Inflammatory macrophage treated with lipopolysaccharide for 4 hours (primary cell): Measurements from ENCODE around the gene STAC.

Experiments used
- DNase-seq: peaks from one replicate; pipeline ENCODE4 v3.0.0-alpha.2; 2020

STAC gene

DNA sequence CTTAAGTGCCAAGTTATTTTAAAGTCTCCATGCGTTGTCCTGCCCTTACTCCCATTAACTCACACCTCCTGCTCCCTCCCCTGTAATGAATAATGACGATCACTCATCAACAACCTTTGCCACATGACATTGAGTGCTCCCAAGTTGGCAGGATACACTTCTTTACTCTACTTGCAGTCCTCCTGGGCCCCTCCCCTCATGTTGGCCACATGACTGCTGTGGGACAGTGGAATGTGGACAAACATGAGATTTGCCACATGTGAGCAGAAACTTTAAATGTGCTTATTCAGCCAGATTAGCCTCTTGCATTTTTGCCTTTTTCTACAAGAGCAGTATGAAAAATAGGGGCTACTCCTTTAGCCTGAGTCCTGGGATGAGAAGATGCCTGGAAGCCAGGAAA is 216.1 kb downstream of the STAC start:
- DNase-seq, result no peak

DNA sequence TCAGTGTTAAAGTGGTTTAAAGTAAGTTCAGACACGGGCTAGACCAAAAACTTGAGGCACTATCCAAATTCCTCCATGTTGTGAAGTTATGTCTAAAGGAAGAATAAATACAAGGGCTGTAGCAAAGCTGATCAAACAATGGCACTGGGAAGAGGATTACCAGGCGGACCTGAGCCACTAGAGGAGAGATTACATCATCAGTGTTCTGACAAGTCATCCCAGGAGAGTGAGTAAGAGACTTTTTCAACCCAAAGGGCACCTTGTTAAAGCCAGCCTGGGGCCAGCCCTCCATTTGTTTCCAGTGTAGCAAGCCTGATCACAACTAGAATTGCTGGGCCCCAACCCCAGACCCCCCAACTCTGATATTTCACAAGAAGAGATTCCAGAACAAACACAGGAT is 217.1 kb downstream of the STAC start:
- DNase-seq, result no peak
